PC-3 (cell line): ENCODE data around the gene MRC2.

Experiments
- EZH2phosphoT487 ChIP-seq: fragments of 300-600 bp; sonication (generic); IDR thresholded peaks from 2 replicates; pipeline ENCODE4 v1.6.1; 2018; ENCODE audit warnings: mild to moderate bottlenecking, antibody characterized with exemption, low read length, borderline replicate concordance
- TF ChIP-seq, protein P1 (sequence below): fragments of 300-600 bp; sonication (generic); conservative IDR thresholded peaks from 2 replicates; pipeline ENCODE4 v1.5.1; 2017; ENCODE audit warnings: antibody characterized with exemption, low read depth, mild to moderate bottlenecking, low read length

DNA sequence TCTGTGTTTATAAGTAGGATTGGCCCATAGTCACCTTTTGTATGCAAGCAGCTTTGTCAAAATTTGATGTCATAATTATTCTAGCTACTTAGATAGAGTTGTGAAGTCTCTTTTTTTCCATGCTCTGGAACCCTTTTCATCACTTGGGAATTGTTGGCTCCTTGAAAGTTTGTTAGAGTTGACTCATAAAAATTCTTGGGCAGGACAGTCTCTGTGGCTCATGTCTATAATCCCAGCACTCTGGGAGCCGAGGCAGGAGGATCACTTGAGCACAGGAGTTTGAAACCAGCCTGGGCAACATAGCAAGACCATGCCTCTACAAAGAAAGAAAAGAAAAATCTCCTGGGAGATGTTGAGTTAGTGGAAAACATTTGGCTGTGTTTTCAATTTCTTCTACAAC, 45.7 kb upstream of the MRC2 start:
- TF ChIP-seq, protein P1, sequence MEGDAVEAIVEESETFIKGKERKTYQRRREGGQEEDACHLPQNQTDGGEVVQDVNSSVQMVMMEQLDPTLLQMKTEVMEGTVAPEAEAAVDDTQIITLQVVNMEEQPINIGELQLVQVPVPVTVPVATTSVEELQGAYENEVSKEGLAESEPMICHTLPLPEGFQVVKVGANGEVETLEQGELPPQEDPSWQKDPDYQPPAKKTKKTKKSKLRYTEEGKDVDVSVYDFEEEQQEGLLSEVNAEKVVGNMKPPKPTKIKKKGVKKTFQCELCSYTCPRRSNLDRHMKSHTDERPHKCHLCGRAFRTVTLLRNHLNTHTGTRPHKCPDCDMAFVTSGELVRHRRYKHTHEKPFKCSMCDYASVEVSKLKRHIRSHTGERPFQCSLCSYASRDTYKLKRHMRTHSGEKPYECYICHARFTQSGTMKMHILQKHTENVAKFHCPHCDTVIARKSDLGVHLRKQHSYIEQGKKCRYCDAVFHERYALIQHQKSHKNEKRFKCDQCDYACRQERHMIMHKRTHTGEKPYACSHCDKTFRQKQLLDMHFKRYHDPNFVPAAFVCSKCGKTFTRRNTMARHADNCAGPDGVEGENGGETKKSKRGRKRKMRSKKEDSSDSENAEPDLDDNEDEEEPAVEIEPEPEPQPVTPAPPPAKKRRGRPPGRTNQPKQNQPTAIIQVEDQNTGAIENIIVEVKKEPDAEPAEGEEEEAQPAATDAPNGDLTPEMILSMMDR, result no peak
- TF ChIP-seq EZH2phosphoT487, result no peak
